Measurements from ENCODE around the gene CDC7.

CDC7 gene

DNA sequence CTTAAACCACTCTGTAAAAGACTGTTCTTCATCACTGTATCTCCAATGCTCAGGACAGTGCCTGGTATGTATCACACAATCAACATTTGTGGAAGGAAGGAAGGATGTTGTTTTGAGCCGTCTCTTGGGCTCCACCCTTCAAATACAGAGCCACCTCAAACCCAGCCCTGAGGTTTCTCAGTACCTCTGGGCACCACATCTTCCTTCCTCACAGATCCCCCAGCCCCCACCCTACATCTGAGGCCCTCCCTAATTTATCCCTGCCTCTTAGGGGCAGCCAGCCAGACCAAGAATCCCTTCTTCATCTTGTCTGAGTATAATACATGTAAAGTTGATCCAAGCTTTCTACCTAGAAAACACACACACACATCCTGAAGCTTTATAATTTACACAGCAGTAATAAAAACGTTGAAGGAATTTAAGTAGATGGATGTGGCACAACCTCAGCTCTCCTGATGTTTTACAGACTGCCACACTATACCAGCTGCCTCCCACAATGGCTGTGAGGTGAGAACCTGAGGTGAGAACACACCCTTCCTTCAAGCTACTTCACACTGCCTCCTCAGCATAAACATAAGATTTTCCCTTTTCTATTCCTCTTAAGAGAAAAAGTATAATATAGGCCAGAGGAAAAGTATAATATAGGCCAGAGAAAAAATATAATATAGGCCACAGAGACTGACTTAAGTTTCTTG is 48.5 kb downstream of the CDC7 start:
- no peak for DNase-seq (ENCODE audit: low spot score)

DNA sequence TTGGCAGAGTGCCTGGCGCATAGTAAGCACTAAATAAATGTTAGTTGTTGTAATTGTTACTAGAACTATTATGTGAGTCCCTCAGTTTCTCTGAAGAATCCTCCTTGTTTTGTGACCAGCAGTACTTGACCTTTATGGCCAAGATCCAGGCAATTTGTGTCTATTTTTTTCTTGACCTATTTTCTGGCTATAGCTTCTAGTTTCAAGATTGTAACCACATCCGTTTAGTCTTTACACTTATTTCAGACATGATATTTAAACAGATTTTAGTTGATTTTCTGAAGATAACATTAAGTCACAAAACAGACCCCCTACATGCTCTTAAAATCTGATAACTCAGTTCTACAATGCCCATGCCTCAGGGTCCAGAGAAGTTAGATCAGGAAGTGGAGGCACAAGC is 50.3 kb downstream of the CDC7 start:
- no peak for DNase-seq (ENCODE audit: low spot score)

DNA sequence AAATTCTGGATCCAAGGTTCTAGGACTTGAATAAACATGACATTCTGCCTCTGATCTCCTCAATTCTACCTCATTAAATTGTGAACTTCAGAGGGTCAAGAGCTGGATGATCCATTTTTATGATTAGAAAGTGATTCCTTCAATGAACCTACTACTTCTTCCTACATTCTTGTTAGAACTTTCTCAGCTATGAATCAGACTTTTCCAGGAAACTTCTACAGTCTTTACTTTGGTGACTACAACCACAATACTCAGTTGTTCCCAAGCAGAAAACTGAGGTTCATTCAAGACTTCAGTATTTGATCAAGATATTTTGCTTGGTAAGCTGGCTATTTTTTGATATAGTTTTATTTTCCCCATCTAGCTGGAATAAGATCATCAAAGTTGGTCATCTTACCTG is 51.4 kb downstream of the CDC7 start:
- no peak for DNase-seq (ENCODE audit: low spot score)

DNA sequence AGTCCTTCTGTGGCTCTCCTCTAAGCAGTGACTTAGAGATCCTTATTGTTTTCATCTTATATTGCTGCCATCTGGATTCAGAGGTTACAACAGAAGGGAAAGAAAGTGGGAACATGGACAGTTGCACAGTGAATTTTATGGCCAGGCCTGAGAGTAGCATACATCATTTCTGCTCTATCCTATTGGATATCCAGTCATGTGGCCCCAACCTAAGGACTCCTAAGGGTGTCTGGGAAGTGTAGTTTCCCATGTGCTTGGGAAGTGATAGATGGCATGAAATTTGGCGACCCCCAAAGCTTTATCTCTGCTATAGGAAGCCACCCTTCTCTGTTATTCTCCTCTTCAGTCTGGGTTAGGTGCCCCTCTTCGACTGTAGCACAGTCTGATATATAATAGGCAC is 51.9 kb downstream of the CDC7 start:
- DNase-seq (ENCODE audit: low spot score), result no peak

DNA sequence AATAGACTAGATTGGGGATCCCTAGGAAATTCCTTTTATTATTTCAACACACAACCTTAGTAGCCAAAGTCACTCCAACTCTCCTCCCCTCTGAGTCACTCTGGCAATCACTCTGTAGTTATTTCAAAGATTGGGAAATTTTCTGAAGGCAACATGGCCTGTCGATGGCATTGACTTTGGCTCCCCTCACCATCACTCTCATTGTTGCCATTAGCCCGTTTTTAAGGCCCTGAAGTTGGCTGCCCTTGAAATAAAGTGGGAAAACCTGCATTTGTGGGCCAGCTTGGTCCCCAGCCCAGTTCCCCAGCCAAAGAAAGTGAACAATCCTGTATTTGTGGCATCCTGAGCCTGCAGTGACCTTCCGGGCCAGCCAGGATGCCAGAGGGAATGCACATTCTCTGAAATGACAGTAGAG is 52.5 kb downstream of the CDC7 start:
- DNase-seq (ENCODE audit: low spot score), result peak; percentile 83

DNA sequence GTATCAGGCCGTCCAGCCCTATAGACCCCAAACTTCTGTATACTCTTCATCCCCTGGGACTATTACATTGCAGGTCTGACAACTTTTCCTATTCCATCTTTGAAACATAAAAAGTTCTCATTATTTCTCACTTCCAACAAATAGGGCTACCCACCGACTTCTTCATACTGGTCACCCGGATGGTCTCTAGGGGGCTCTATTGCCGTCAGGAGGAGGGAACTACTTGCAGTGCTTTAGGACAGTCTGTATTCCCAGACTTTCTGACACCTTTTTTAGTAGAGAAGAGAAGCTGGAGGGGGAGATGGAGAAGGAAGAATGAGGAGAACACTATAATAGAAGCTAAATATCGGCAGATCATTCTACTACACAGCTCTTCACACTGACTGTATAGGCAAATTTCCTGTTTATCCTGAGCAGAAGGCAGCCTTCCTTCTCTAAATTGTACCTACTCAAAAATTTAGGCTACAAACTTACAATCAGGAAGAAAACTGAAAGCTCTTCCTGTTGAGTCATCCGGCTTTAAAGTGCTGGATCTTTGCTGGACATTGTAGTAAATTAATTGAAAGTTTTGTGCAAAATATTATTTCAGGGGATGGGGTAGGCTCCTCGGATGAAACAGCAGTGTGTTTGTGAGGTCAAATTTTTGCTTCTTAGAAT is 54.6 kb downstream of the CDC7 start:
- DNase-seq (ENCODE audit: low spot score), result no peak

DNA sequence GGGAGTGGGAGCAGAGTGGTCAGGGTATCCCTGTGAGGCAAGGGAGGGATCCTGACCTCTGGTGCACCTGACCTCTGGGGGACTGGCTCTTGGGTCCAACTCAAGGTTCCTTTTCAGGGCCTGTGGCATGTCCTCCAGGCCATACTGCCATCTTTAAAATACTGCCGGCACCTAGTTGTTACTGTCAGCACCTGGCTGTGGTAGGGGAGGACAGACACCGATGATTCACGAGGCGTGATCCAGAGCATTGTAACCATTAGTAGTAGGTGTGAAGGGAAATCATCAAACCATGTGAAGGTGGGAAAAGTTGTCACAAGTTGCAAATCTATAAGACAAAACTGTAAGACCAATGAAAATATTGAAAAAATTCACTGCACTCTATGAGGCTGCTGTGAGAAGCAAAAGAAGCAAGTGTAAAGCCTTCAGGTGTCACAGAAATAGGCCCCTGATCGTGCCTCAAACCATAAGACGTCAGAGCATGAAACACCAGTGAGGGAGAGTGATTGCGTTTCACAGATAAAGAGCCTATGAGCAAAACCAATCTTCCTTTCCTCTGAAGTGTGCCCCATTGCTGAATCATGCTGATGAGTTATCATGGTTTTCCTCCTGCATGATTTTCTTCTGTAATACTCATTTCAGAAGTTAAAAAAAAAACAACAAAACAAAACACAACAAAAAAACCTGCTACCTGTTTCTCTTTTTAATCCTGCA is 55.3 kb downstream of the CDC7 start:
- DNase-seq (ENCODE audit: low spot score), result peak; percentile 59

DNA sequence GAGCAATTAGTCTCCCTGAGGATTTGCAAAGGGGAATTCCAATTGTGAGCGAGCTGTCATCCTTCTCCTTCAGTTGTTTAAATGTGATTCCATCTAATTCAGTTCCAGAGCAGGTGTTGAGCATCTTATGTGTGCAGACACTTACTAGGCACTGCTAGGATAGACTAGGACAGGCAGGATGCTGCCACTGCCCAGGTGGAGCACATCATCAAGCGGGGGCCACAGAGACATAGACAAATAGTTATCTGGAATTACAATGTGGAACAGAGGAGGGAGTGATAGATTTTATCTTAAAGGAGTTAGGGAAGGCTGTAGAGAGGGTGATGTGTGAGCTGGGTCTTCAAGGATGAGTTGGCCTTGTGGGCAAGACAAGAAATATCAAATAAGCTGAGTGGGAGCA is 55.9 kb downstream of the CDC7 start:
- DNase-seq (ENCODE audit: low spot score), result no peak

DNA sequence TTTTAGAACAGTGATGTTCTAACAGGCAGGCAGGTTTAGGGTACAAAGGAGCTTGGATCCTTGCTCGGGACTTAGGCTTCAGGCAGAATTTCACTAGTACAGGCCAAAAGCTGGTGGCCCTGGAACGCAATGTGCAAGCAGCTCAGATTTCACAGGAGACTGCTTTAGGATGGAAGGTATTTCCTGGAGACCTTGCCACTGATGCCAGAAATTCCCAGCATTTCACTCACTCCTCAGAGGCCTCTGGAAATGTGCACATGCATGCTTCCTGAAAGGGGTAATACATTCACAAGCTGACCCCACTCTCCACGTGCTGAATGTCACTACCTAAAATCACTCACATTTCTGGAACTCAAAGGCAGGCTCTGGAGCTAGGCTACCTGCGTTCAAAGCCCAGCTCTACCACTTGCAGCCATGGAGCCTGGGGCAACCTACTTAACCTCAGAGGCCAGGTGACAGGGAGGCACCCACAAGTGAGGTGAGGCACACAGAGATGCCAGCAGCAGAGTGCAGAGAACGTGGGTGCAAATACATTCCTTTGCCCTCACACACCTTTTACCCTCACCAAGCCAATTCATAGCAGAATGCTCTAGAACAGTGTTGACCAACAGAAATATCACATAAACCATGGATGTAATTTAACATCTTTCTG is 56.5 kb downstream of the CDC7 start:
- no peak for DNase-seq (ENCODE audit: low spot score)

DNA sequence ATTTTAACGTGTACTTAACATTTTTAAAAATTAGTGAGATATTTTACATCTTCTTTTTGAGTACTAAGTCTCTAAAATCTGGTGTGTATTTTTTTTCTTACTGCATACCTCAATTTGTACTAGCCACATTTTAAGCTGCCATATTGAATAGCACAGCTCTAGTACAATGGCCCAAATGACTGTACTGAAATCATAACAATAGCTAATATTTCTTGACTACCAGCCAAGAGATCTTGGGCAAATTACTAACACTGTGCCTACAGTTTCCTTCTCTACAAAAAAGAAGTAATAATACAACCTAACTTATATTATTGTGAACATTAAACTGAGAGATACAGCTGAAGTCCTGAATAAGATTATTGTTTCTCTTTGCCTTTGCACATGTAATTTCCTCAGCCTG is 57.2 kb downstream of the CDC7 start:
- DNase-seq (ENCODE audit: low spot score), result no peak

DNA sequence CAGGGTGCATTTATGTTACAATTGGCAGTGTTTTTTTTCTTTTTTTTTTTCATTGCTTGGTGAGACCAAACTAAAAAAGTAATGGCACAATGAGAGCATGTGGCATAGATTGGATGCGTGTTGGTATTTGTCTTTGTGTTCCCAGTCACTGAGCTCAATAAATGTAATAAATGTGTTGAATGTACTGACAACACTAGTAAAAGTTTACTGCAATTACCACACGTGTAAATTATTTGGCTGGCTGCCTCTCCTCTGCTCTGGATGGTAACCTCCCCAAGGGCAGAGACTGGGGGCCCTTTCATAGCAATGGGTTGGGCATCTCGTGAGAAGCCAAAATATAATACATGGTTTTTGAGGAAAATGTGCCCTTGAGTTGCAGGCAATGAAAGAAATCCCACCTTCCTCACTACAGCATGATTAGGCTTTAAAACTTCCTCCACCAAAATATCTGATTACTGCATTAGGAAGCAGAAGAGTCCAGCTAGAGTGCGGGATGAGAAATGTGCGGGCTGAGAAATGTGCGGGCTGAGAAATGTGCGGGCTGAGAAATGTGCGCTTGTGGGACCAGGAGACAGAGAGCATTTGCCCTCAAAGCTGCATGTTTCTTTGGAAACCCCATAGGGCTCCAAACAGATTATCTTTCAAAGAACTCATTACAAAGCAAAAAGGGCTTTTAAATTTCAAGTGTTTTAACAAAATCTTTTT is 58.5 kb downstream of the CDC7 start:
- DNase-seq (ENCODE audit: low spot score), result no peak

DNA sequence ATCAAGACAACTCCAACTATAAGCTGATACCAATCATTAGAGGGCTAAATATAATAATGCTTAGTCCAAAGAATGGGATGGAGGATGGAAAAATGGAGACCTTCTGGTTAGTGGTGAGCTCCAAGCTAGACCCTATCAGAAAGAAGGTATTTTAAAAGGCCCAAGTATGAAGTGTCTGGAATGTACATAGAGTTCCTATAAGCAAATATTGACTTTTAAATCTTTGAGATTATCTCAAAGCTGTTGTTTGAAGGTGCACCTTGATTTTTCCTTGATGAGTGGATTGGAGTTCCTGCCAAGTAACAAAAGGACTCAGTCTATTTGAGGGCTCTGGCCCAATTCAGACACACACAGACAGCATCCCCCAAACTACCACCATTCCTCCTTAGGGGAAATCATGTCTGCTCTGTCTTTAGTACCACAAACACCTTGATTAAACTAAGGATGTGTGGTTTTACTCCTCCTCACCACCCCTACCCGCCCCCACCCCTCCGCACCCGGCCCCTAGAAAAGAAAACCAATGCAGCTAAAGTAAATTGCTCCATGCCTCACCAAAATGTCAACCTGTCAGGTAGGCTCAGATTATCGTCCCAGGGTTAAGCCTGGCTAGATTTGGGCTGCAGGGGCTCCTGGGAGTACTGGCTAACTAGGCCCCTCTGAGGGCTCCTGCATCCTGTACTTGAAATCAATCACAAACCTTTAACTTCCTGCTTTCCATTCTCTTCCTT is 59.4 kb downstream of the CDC7 start:
- no peak for DNase-seq (ENCODE audit: low spot score)

DNA sequence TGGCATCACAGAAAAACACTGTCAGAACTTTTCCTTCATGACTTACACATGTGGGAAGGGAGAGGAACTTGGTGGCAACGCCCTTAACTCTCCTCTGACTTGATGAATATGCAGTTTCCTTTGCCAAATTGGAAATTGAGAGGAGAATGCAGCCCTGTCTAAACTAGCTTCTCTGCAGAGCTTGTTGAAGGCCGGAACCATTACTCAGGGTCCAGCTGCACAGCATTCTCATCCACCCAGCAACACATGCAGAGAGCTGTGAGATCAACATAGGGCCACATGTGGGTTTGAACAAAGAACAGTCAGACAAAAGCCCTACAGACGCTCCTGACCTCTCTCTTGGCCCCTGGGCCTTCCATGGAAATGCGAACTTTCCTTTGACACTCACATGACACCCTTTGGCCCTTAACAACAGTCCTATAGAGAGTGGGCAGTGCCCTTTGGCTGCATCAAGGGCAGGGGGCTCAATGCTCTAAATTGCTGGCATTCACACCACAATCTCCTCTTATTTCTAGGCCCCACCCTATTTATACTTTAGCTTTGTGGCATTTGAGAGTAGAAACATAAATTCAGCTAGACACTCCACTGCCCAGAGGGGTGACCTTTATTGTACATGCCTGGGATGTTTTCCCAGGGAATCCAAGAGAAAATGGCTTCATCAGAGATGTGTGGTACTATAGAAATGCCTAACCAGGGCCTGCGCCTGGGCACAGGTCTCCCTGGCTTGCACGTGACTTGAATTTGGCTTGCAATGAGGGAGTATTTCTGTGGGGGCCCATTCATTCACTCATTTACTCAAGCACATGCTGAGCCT is 64.4 kb downstream of the CDC7 start:
- peak; percentile 65 for DNase-seq (ENCODE audit: low spot score)

DNA sequence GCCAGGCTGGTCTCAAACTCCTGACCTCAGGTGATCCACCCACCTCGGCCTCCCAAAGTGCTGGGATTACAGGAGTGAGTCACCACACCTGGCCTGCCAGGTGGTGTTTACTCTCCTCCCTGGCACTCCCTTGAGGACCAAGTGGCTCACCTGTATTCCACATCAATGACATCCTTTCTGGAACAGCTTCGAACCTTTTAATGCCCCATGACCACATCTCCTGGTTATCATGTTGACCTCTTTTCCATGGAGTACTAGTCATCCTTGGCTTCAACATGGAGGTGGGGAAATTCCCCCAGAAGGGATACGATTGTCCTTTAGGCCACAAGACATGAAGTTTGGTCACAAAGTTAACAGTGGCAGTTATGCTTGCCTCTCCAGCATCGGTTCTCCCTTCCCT is 66.9 kb downstream of the CDC7 start:
- no peak for DNase-seq (ENCODE audit: low spot score)

DNA sequence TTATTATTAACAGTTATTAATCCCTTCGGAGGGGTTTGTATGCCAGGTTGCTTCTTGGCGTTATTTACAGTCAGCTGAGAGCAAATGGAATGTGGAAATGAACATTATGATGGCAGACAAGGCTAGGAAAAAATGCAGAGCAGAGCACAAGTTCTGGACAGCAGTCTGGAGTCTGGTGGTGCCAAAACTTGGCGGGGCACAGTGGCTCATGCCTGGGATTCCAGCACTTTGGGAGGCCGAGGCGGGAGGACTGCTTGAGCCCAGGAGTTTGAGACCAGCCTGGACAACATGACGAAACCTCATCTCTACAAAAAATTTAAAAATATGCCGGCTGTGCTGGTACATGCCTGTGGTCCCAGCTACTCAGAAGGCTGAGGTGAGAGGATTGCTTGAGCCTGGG is 67.6 kb downstream of the CDC7 start:
- no peak for DNase-seq (ENCODE audit: low spot score)

DNA sequence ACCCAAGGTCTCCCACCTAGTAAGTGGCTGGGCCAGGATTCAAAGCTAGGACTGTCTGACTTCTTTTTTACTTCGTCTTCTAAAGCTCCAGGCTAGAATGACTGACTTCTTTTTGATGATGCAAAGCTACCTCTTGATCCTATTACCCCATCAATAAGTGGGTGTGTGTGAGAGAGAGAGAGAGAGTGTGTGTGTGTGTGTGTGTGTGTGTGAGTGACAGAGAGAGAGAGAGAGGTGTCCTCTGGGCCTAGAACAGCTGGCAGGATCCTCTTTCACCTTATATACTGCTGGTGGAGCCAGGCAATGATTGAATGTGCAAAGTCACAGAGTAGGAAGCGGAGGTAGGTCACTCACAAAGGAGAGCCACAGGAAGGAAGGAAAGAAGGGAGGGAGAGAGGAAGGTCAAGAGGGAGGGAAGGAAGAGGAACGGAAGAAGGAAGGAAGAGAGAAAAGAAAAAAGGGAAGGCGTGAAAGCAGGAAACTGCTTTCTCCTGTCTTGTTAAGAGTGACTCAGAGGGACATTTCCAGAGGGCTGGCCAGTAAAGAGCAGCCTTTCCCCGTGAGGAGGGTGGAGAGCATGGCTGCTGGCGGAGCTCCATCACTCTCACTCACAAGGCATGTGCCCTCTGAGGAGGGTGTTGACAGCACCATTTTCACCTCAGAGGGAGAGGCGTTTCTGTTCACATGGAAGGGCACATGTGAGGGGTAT is 68.9 kb downstream of the CDC7 start:
- DNase-seq (ENCODE audit: low spot score), result peak; percentile 92

DNA sequence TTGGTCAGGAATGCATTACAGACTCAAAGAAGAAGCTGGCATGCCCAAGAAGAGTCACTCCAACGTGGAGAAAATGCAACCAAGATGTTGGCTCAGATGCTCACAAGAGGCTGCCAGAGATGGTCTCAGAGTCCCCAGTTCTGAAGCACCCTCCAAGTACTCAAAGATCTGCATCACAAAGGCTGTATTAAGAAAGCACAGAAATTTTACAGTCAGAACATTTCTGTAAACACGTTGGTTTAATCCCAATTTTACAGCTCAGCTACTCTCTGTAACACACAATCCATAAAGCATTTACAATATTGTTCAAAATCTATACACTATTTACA is 69.4 kb downstream of the CDC7 start:
- DNase-seq (ENCODE audit: low spot score), result no peak

DNA sequence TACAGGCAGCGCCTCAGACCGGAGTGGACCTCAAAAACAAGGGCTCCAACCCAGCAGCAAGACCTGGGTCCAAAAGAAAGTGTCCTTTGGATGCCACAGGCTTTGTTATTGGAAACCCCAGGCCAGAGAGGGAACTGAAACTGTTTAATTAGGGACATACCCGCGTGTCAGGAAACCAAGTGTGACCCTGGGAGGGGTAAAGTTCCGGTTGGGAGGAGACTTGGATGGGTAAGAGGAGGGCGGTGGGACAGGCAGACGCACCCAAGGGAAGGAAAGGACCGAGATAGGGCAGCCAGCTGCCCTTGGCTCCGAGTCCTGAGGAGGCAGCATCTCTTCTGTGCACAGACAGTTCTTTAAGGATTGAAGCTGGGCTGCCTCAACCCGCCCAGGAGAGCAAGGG is 71.4 kb downstream of the CDC7 start:
- DNase-seq (ENCODE audit: low spot score), result no peak

Data from GM03348 (cell line).